Stimulated activated CD4-positive, alpha-beta T cell treated with anti-CD3 and anti-CD28 coated beads, TNF-alpha, amount 100 ng/mL, for 1 hour (primary cell): ENCODE measurements around the gene MMP3.

Experiments
- DNase-seq, 3 donors: peaks; one replicate each; pipeline ENCODE4 v3.0.0-alpha.2; 2020; ENCODE audit warnings: low read depth in 3 of 3, low spot score in 1 of 3

MMP3 gene

GRCh38 chr11:102832612-102833011 lies 10.8 kb downstream of the MMP3 start:
- no peak for DNase-seq

GRCh38 chr11:102831489-102832440 lies 11.6 kb downstream of the MMP3 start:
- no peak for DNase-seq

GRCh38 chr11:102831128-102831488 lies 12.3 kb downstream of the MMP3 start:
- DNase-seq: no peak

- no peak for DNase-seq
Observed at GRCh38 chr11:102830001-102830727, 13.2 kb downstream of the MMP3 start.

- no peak for DNase-seq
Observed at GRCh38 chr11:102829316-102830000, 14.0 kb downstream of the MMP3 start.

GRCh38 chr11:102824556-102824955 lies 18.9 kb downstream of the MMP3 start:
- DNase-seq: no peak

- DNase-seq: no peak
Observed at GRCh38 chr11:102819491-102819890, 23.9 kb downstream of the MMP3 start.

- no peak for DNase-seq
Observed at GRCh38 chr11:102813484-102813883, 29.9 kb downstream of the MMP3 start.

- no peak for DNase-seq
Observed at GRCh38 chr11:102812188-102812587, 31.2 kb downstream of the MMP3 start.

- no peak for DNase-seq
Observed at GRCh38 chr11:102810950-102811660, 32.3 kb downstream of the MMP3 start.

GRCh38 chr11:102809971-102810370 lies 33.4 kb downstream of the MMP3 start:
- DNase-seq: no peak

- no peak for DNase-seq
Observed at GRCh38 chr11:102807921-102808320, 35.5 kb downstream of the MMP3 start.

- no peak for DNase-seq
Observed at GRCh38 chr11:102806296-102806695, 37.1 kb downstream of the MMP3 start.

- no peak for DNase-seq
Observed at GRCh38 chr11:102802341-102802740, 41.1 kb downstream of the MMP3 start.

GRCh38 chr11:102800767-102801166 lies 42.6 kb downstream of the MMP3 start:
- no peak for DNase-seq

- DNase-seq: no peak
Observed at GRCh38 chr11:102799681-102800340, 43.6 kb downstream of the MMP3 start.

- DNase-seq: no peak
Observed at GRCh38 chr11:102798012-102798746, 45.2 kb downstream of the MMP3 start, which contains the start of gene MMP1. MMP1 (minus strand) TSS chr11:102798160; CDS start chr11:102798092, 68 bp downstream.

GRCh38 chr11:102794382-102794781 lies 49.0 kb downstream of the MMP3 start:
- no peak for DNase-seq

GRCh38 chr11:102793677-102794290 lies 49.6 kb downstream of the MMP3 start:
- DNase-seq: no peak
